NCI-H748 treated with DMSO at 0.1 percent for 48 hours (cell line): ENCODE results near the gene KIF5A.
"Not testable (repeated sequence)": the region's sequence is repeated elsewhere in the genome, so short reads cannot be mapped to it uniquely, and the experiment has no call there.

Source experiments
- DNase-seq: peaks from one replicate; lab custom pipeline; 2025; lab: John Stamatoyannopoulos, UW

Gene KIF5A

DNA sequence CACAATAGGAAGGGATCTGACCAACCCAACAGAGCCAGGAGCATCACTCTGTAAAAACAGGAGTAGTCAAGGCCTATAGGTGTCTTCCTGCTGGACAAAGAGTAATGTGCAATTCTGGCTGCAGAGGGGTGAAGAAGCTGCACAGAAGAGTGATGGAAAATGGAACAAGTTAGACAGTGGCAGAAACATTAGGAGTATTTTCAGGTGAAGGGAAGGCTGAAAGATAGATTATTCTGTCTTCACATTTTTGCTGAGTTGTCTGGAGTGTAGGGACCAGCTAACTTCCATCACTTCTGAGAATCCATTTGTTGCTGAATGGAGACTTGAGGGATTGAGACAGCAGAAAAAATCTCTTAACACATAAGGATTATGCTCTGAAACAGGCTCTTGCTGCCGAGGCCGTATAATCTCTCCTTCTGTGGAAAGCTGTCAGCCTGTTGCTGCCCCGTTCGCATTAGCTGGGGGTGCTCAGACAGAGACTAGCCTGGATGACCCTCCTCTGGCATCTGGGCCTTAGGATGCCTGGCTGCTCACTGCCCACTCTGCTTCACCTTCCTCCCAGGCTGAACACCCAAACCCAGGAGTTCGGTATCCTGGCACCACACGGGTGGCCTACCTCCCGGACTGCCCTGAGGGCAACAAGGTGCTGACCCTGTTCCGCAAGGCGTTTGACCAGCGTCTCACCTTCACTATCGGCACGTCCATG lies 58.3 kb downstream of the KIF5A start:
- DNase-seq: no peak

DNA sequence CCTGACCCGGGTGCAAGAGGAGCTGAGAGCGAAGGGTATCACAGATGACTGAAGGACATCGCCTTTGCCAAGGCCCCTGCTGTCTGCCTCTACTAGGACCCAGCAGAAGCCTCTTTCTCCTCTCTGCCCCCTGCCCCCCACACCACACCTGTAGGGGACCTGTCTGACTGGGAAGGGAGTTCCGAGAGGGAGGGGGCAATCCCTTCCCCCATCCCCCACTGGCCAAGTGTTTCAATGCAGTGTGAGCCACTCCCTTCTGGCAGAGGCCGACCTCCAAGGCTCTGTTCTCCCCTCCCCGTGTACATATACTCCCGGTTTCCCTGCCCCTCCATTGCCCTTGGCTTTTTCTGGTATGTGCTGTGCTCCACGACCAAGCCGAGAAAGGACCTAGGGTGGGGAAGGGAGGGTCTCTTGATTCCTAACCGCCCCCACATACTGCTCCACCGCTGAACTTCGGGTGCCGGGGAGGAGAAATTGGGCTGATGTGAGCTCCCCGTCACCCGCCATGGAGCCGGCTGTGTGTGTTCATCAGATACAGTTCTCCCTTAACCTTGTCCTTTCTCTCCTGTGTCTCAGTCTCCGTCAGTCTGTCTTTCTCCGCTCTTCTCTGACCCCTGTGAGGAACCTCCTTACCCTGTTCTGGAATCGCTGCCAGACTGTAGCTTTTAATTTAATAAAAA lies 59.4 kb downstream of the KIF5A start:
- DNase-seq: no peak

DNA sequence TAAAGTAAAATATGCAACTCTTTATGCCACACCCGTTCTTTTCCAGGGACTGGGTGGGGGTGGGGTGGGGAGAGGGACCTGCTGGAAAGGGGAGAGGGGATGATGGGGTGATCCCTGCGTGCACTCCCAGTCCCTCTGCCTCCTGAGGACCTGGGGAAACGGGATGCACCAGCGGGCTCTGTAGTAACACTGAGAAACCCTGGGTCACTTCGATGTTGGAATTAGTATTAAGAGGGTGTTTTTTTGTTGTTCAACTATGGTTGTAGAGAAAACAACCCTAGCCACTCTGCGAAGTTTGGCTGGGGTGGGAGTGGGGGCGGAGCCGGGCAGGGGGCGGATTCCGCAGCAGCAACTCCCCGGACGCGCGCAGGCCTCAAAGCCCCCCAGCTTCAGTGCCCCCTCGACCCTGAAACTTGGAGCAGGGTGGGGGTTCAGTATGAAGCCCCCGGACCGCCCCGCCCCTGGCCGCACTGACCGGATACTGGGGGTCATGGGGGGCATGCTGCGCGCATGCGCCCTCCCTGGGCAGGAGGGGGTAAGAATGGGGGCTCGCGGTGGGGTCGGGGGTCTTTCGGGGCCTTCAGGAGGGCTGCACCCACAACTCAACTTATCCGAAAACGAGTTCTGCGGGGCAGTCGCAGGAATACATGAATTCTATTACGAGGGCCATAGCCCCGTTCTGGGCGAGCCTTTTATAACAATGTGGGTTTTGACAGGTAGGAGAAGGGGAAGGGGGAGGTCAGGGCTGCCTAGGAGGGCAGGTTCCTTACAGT lies 60.1 kb downstream of the KIF5A start:
- no peak for DNase-seq

DNA sequence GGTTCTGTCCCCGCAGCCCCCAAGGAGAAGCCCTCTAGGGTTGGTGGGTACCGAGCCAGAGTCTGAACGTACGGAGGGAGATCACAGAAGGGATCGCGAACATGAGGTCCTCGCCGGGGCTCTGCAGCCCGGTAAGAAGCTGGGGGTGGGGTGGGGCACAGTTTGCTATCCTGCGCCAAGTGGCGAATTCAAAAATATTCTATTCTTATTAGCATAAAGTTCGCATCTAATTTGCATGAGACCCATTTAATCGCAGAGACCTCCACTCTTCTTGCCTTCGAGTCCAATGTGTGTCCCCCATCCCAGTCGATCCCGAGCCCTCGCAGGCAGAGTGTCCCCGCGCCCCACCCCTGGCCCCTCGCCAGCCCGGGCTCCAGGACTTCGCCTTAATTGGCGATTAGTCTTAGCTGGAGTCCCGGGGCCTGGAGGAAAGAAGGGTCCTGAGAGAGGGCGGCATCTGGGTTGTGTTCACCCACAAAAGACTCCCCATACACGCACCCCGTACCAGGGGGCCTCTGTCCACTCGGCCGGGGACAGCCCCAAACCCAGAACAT lies 60.8 kb downstream of the KIF5A start:
- no peak for DNase-seq

DNA sequence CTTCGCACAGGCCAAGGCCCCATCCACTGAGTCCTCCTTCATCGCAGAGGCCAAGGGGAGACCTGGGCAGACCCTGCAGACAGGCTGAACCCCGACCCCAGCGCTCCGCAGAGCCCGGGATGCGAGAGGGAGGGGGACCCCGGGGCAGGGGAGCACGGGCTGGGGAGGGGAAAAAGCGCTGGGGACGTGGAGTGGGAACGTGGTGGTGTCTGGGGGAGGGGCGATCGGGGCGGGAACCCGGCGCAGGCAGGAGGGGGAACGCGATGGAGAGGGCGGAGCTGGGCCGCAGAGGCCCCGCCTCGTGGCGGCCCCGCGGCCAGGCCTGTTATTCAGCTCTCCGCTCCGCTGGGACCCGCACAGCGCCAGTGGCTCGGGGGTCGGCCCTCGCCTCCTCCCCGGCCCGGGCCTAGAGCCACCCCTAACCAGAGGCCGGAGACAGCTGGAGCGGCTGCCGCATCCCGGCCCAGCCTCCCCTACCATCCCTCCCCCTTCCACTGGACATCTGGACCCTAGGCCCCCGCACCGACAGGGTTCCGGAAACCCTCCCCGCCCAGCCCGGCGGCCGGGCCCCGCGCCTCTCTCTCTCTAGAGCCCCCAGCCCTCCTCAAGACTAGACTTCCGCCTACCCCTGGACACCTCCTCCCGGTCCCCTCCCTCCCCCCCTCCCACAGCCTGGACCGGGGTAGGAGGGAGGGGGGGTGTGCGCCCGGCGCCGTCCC lies 61.4 kb downstream of the KIF5A start, which contains the start of gene ARHGEF25:
ARHGEF25 (plus strand) TSS at position 328 of the 719 bp plus-strand sequence. CDS start 460 bp downstream, outside the sequence.
- DNase-seq: peak; percentile 54

DNA sequence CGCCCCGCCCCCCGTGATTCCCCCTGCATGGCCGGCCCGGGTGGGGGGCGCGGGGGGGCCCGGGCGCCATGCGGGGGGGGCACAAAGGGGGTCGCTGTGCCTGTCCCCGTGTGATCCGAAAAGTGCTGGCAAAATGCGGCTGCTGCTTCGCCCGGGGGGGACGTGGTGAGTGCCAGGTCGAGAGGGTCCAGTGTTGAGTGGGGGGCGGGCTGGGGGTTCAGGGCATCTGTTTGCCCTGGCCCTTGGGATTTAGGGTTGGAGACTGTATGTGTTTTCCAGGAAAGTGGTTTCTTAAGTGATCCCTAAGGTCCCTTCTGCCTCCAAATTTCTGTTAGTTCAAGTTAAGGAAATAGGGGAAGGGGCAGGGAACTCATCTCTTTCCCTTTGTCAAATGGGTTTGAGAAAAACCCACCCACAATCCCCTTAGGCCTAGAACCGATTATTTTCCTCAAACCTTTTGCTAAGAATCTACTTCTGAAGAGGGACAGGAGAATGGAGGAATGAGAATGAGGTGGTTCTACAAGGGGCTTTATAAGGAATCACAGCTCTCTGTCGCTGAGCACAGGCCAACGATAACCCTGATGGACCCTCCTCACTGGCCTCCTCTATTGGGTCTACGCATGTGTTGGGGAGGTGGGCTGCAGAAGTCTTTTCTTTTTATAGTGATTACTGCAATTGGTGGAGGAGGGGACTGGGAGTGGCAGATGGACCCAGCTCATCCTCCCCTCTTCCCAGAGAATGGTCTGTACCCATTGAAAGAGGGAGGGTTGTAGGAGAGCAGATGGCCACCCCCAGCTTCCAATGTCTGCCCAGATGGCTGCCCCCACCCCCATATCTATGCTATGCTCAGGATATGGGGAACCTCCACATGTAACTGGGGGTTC lies 62.2 kb downstream of the KIF5A start:
- DNase-seq: no peak

DNA sequence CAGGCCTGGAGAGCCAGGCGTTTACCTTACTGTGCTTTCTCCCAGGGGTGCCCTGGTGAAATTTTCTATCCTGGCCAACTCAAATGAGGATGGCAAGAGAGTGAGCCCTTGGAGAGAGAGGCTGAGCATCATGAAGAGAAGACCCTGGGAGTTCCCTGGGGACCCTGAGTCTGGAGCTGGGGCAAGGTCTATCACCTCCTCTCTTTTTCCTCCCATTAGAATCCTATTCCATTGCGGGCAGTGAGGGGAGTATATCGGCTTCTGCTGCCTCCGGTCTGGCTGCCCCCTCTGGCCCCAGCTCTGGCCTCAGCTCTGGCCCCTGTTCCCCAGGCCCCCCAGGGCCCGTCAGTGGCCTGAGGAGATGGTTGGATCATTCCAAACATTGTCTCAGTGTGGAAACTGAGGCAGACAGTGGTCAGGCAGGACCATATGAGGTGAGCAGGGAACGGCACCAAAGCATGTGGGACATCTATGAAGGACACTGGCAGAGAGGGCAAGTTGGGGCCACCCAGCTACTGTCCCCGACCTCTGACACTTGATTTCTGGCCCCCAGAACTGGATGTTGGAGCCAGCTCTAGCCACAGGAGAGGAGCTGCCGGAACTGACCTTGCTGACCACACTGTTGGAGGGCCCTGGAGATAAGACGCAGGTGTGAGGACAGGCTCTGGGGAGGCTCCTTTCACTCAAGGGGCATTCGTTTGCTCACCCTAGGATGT lies 63.0 kb downstream of the KIF5A start:
- DNase-seq: no peak

DNA sequence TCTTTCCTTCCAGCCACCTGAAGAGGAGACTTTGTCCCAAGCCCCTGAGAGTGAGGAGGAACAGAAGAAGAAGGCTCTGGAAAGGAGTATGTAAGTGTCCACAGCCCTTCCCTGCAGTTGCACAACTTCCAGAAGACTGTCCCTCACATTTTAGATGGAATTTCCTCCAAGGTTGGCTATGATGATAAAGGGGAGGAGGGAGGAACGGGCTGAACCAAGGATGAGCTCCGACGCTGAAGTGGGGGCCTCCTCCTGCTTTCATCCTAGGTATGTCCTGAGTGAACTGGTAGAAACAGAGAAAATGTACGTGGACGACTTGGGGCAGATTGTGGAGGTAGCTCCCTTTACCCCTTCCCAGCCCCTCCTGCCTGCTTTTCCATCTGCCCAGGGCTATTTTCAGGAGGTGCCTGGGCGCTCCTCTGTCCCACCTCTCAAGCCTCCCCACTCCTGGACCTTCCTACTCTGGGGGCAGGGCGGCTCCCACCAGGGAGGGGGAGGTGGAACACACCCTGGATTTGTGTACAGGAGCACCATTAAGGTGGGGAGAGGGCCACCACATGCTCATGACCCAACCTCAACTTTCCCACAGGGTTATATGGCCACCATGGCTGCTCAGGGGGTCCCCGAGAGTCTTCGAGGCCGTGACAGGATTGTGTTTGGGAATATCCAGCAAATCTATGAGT lies 63.7 kb downstream of the KIF5A start:
- no peak for DNase-seq

DNA sequence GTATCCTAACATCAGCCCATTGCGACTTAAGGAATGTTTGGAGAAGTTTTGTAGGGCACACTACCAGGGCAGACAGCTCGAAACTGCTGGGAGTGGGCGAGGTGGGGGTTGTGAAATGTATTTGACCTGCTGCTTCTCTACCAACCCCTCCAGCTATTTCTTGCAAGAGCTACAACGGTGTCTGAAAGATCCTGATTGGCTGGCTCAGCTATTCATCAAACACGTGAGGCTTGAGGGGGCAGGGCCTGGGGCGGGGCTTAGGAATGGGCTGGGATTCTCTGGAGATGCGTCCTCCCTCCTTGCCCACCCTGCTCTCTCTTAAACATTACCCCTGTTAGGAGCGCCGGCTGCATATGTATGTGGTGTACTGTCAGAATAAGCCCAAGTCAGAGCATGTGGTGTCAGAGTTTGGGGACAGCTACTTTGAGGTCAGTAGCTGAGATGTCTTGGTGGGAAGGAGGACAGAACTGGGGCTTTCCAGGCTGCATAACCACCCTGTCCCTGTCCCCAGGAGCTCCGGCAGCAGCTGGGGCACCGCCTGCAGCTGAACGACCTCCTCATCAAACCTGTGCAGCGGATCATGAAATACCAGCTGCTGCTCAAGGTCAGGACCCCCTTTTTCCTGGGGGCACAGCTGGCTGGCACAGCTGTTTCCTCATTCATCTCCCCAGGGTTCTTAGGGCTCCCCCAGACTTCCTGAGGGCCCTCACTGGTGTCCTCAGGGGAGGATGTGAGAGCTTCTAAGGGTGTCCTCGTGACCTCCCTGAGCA lies 64.5 kb downstream of the KIF5A start:
- no peak for DNase-seq

DNA sequence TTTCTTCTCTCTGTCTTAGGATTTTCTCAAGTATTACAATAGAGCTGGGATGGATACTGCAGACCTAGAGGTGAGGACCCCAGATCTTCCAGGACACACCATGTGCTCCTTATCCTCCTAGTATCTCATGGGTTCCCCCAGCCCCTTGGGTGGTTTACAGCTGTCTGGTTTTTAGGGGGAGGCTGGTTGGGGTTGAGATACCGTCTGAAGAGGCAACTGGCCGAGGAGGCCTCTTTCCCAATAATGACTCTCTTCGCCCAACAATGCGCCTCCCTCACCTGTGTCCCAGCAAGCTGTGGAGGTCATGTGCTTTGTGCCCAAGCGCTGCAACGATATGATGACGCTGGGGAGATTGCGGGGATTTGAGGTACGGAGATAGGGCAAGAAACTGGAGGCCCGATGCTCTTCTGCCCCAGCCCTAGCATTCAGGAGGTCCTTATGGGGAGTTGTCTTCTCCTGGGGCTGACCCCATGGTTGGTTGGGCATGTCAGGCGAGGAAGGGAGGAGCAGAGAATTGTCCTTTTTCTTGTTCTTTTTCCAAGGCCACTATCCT lies 65.2 kb downstream of the KIF5A start:
- no peak for DNase-seq

DNA sequence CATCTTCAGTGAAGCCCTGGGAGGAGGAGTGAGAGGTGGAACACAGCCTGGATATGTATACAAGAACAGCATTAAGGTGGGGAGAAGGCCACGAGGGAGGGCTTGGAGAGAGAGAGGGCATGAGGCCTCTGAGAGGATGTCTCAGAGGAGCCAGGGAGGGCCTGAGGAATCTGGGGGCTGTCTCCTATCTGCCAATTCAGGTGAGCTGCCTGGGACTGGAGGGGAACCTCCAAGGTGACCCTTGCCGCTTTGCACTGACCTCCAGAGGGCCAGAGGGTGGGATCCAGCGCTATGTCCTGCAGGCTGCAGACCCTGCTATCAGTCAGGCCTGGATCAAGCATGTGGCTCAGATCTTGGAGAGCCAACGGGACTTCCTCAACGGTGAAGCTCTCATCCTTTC lies 65.8 kb downstream of the KIF5A start:
- DNase-seq: no peak

DNA sequence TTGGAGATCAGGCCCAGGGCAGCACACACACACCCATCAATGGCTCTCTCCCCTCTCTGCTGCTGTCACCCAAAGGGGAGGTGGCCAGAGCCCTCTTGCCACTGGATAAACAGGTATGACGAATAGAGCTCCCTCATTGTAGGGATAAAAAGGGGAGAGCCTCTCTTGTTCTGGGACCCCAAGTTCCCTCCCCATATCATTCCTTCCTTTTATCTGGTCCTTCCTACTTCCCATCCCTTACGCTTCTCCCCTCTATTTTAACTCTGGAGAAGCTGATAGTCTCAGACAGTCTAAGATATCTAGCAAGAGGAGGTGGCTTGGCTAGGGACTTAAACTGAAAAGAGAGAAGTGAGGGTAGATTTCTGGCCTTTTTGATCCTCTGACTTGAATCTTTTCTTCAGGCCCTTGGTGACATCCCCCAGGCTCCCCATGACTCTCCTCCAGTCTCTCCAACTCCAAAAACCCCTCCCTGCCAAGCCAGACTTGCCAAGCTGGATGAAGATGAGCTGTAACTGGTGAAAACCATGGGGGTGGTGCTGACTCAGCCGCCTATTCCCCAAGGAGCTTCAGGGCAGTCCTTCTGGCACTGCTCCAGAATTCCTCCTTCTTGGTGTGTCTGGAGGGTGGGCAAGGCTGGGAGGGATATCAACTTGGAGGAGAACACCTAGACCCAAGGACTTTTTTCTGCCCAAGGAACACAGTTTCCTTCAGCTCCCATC lies 66.7 kb downstream of the KIF5A start:
- no peak for DNase-seq

DNA sequence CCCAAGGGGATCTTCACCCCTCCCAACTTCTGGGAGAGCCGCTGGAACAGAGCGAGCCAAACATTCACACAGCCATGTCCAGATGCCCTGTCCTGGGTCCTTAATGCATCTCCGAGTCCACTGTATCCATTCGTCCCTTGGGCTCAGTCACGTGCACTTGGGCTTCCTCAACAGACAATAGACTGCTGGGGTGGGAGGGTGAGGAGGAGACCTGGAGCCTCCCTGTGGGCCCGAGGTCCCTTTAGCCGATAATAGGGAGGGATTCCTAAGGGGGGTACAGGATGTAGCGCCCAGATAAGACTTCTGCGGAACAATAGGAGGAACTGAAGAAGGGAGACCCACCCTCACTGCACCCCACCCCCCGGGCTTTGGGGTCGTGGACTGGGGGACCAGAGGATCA lies 68.1 kb downstream of the KIF5A start:
- no peak for DNase-seq

DNA sequence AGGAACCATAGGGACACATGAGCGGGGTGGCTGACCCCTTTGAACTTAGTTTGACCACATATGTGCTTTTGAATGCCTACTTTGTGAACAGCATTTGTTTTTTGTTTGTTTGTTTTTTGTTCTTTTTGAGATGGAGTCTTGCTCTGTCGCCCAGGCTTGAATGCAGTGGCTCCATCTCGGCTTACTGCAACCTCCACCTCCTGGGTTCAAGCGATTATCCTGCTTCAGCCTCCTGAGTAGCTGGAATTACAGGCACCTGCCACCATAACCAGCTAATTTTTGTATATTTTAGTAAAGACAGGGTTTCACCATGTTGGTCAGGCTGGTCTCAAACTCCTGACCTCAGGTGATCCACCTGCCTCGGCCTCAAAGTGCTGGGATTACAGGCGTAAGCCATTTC lies 68.6 kb downstream of the KIF5A start:
- not testable (repeated sequence) for DNase-seq

DNA sequence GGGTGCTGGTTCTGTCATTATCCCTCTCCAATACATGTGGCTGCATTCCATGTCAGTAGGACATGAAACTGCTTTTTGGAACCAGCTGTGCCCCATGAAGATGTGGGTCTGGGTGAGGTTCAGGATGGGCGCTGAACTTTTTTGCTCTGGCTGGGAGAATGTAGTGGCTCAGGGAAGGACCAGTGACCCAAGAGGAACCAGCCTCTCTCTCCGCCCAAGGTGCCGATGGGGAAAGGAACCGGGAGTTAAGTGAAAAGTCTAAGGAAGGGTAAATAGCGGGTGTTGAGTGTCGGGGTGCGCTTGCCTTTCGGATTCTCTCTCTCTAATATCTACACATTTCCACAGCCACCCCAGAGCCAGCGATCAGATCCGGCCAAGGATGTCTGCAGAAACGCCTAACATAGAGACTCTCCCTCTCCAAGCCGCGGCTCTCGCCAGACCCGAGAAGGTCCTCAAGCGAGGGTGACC lies 69.2 kb downstream of the KIF5A start:
- no peak for DNase-seq

DNA sequence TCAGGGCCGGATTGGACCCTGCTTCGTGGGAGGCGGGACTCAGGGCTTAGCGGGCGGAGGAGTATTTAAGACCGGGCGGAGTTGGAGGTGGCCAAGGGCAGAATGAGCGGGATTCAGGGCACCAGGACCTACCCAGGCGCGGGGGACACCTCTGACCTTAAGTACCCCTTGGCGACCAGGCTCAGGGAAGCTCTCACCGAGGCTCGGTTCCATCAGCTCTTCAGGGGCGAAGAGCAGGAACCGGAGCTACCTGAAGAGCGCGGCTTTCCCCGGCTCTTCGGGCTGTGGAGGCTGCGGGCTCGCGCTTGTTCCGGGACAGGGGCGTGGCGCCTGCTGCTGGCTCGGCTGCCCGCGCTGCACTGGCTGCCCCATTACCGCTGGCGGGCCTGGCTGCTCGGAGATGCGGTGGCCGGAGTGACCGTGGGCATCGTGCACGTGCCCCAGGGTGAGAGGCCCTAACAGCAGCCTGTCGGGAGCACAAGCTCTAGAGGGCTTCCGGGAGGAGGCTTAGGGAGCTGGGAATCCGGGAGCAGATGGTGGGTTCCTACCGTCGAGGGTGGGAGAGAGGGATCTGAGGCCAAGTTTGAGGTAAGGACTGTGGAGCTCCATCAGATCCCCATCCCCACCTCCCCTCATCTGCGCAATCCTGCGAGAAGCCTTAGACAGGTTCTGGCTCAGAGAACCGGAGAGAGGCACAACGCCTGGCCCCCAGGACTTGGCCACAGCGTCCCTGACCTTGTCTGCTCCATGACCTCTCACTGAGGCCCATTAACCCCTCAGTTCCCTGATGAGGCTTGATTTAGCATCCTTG lies 69.8 kb downstream of the KIF5A start:
- no peak for DNase-seq
